ENCODE measurements around the gene ELANE. TPM values are rescaled to one million over a fixed set of nuclear protein-coding genes. Genes with fewer than 3 reads are reported as not detected.

Gene ELANE
- total and polyA plus RNA-seq, 9 of the 15 experiments (the other 6 are each of a cell fraction or from before 2014, with no cell fraction given): not detected

- peak; percentile 46 for ATAC-seq
- Histone ChIP-seq H4K20me1 (replicated peaks; ENCODE audit: control insufficient read depth, insufficient read depth, low read length) (no peaks in the 10 kb centered on the region; the same call in 1 of the 2 replicates), H2AFZ (ENCODE audit: low read depth, low read length) (no peak overlapping the region), H3K9me3 (replicated peaks; ENCODE audit: control insufficient read depth, insufficient read depth, low read depth, low read length) (no peaks in the 10 kb centered on the region), H3K9me1 (ENCODE audit: control insufficient read depth, insufficient read depth, low read length) (no peaks in the 10 kb centered on the region), H3K79me2 (ENCODE audit: control insufficient read depth, insufficient read depth, low read length) (no peaks in the 10 kb centered on the region), H3K4me2 (ENCODE audit: insufficient read depth, low read length) (no peak overlapping the region), H3K4me1 (replicated peaks in 1 of 2; ENCODE audit: control insufficient read depth in 2 of 2, insufficient read depth in 2 of 2, low read length in 2 of 2) (peaks cover 0 to 42% of the 10 kb centered on the region in 2 experiments; a peak in 2 of 5 replicates), H3K27me3 (ENCODE audit: control insufficient read depth in 2 of 2, insufficient read depth in 2 of 2, low read length in 2 of 2) (no peaks in the 10 kb centered on the region), H3K4me3 (no peak overlapping the region), H3K27ac (ENCODE audit: extremely low read depth, low read depth, low read length) (no peak overlapping the region), H3K9ac (ENCODE audit: insufficient read depth in 1 of 2, low read depth in 2 of 2, low read length in 2 of 2) (no peak overlapping the region), H3K36me3 (ENCODE audit: control insufficient read depth, insufficient read depth, low read length) (peaks cover 64% of the 10 kb centered on the region)
- DNase-seq (ENCODE audit: extremely low read depth in 1 of 4, low spot score in 3 of 4): peak in 1 of 4 experiments; percentile 39
- ChIA-PET POLR2A (interaction anchor here (0.6 to 3.1 kb wide), 6 partner anchors 11 to 363 kb away, joined by 3 to 11 read pairs (median 4); partner anchors contain the start of gene PTBP1), CTCF (ENCODE audit: low intra/inter-chr PET ratio) (no interaction called here)
- in situ Hi-C loops (cut with MboI) (no loop called here), intact Hi-C loops (cut with micrococcal nuclease) (no loop called here)
- no peak for FAIRE-seq
- WGBS (ENCODE audit: insufficient coverage, low coverage, missing lambda C conversion rate): 86% methylated on average over 25 of the region's 37 CpGs
- peak; percentile 65; the same call in 1 of the 2 replicates for TF ChIP-seq ZBTB33 (CRISPR knock-in tag; IDR thresholded peaks at IDR 0.05)
- peak; percentile 41 for TF ChIP-seq RBM22 (IDR thresholded peaks at IDR 0.05; ENCODE audit: low read depth, low read length, poor library complexity, severe bottlenecking)
- TF ChIP-seq JUNB (CRISPR knock-in tag; conservative IDR thresholded peaks at IDR 0.05): no peak
- TF ChIP-seq PRPF4 (IDR thresholded peaks at IDR 0.05; ENCODE audit: insufficient read depth, low read depth, low read length, poor library complexity, severe bottlenecking): no peak
- no peak for TF ChIP-seq SPI1 (IDR thresholded peaks at IDR 0.05; ENCODE audit: borderline replicate concordance, low read depth, low read length)
- TF ChIP-seq TFAP4 (CRISPR knock-in tag; IDR thresholded peaks at IDR 0.05; ENCODE audit: borderline replicate concordance): peak; percentile 48; the same call in 1 of the 2 replicates
- TF ChIP-seq HNRNPL (IDR thresholded peaks at IDR 0.05; ENCODE audit: low read depth, low read length): 0 out of 2 replicates have a peak, but pooled peaks have one; percentile 64
- TF ChIP-seq ZNF324 (CRISPR knock-in tag; IDR thresholded peaks at IDR 0.05): no peak
- peak; percentile 51 for TF ChIP-seq RBFOX2 (IDR thresholded peaks at IDR 0.05; ENCODE audit: low read depth, low read length)
- TF ChIP-seq POLR2G (IDR thresholded peaks at IDR 0.05; ENCODE audit: low read depth, low read length): peak; percentile 58
- TF ChIP-seq VEZF1 (CRISPR knock-in tag; IDR thresholded peaks at IDR 0.05): 0 out of 2 replicates have a peak, but pooled peaks have one; percentile 25
- no TSS peak for BruUV-seq (replicated peaks)
Measured at GRCh38 chr19:879711-880438, 27.8 kb downstream of the ELANE start.
